ENCODE results near the gene PDP2. TPM values are rescaled to one million over a fixed set of nuclear protein-coding genes. Genes with fewer than 3 reads are reported as not detected.

The PDP2 gene
- total RNA-seq, 1 experiment from 2014 or later = 21.5 TPM

GRCh38 chr16:66843191-66843590 lies 37.1 kb upstream of the PDP2 start:
- DNase-seq (ENCODE audit: unreplicated experiment) = no peak
- no peak for TF ChIP-seq CTCF (IDR thresholded peaks at IDR 0.05; ENCODE audit: unreplicated experiment)
- no TSS peak for BruUV-seq (replicated peaks)
- ChIA-PET POLR2A (interaction anchor here (1.0 kb wide), 1 partner anchor 13 kb away, joined by 3 read pairs; the partner anchor contains the start of gene NAE1), CTCF (interaction anchor here (0.6 to 3.4 kb wide), 8 partner anchors 9 to 499 kb away, joined by 3 to 29 read pairs (median 6); partner anchors contain the start of gene NAE1)
- Mint-ChIP-seq H3K4me3 (ENCODE audit: unreplicated experiment) (no peak overlapping the region), H3K9me3 (ENCODE audit: unreplicated experiment) (peaks cover 9% of the 10 kb centered on the region), H3K36me3 (ENCODE audit: insufficient read depth, unreplicated experiment) (peaks cover 6% of the 10 kb centered on the region), H3K4me1 (ENCODE audit: insufficient read depth, unreplicated experiment) (peaks cover 7% of the 10 kb centered on the region), H3K27ac (ENCODE audit: low read depth, unreplicated experiment) (peak overlapping the region; percentile 7), H3K27me3 (ENCODE audit: insufficient read depth, unreplicated experiment) (peaks cover 19% of the 10 kb centered on the region)
- intact Hi-C loops (cut with micrococcal nuclease) = no loop called here

GRCh38 chr16:66844009-66844341 lies 36.3 kb upstream of the PDP2 start:
- no peak overlapping the region for H3K4me3 Mint-ChIP-seq (ENCODE audit: unreplicated experiment)

GRCh38 chr16:66844342-66845079 lies 35.8 kb upstream of the PDP2 start, which contains the start of gene CA7:
Gene CA7 (plus strand): TSS chr16:66844414. CDS start chr16:66844488, 74 bp downstream.
- peaks cover 11% of the 10 kb centered on the region for H3K27me3 Mint-ChIP-seq (ENCODE audit: insufficient read depth, unreplicated experiment)
- peaks cover 7% of the 10 kb centered on the region for H3K4me1 Mint-ChIP-seq (ENCODE audit: insufficient read depth, unreplicated experiment)
- intact Hi-C loops (cut with micrococcal nuclease) = no loop called here
- no TSS peak for BruUV-seq (replicated peaks)
- TF ChIP-seq CTCF (IDR thresholded peaks at IDR 0.05; ENCODE audit: unreplicated experiment) = no peak
- CTCF ChIA-PET = interaction anchor here (0.6 to 5.5 kb wide), 6 partner anchors 14 to 237 kb away, joined by 3 to 39 read pairs (median 12); partner anchors contain the start of gene NAE1
- no peak for DNase-seq (ENCODE audit: unreplicated experiment)
- no peak within 1 kb of the TSS for H3K27ac Mint-ChIP-seq (ENCODE audit: low read depth, unreplicated experiment)
- POLR2A ChIA-PET = interaction anchor here (0.7 kb wide), 1 partner anchor 21 kb away, joined by 4 read pairs; no protein-coding TSS in a partner anchor
- no peaks in the 10 kb centered on the region for H3K9me3 Mint-ChIP-seq (ENCODE audit: unreplicated experiment)
- H3K36me3 Mint-ChIP-seq (ENCODE audit: insufficient read depth, unreplicated experiment) = peaks cover 6% of the 10 kb centered on the region
- no peak within 1 kb of the TSS for H3K4me3 Mint-ChIP-seq (ENCODE audit: unreplicated experiment)

More at GRCh38 chr16:66844009-66844341, 36.3 kb upstream of the PDP2 start:
- Mint-ChIP-seq H3K27me3 (ENCODE audit: insufficient read depth, unreplicated experiment) (peaks cover 11% of the 10 kb centered on the region), H3K36me3 (ENCODE audit: insufficient read depth, unreplicated experiment) (peaks cover 6% of the 10 kb centered on the region), H3K4me1 (ENCODE audit: insufficient read depth, unreplicated experiment) (peaks cover 7% of the 10 kb centered on the region), H3K27ac (ENCODE audit: low read depth, unreplicated experiment) (no peak overlapping the region), H3K9me3 (ENCODE audit: unreplicated experiment) (peaks cover 1% of the 10 kb centered on the region)
- DNase-seq (ENCODE audit: unreplicated experiment) = no peak
- POLR2A ChIA-PET = interaction anchor here (0.7 to 1.0 kb wide), 2 partner anchors 13 to 21 kb away, joined by 3 to 4 read pairs; partner anchors contain the start of gene NAE1
- intact Hi-C loops (cut with micrococcal nuclease) = no loop called here
- no TSS peak for BruUV-seq (replicated peaks)
- CTCF ChIA-PET = interaction anchor here (0.6 to 3.4 kb wide), 6 partner anchors 13 to 500 kb away, joined by 3 to 29 read pairs (median 6); partner anchors contain the start of gene NAE1
- no peak for TF ChIP-seq CTCF (IDR thresholded peaks at IDR 0.05; ENCODE audit: unreplicated experiment)

- H3K9me3 Mint-ChIP-seq (ENCODE audit: unreplicated experiment) = no peaks in the 10 kb centered on the region
- H3K27ac Mint-ChIP-seq (ENCODE audit: low read depth, unreplicated experiment) = no peak overlapping the region
- DNase-seq (ENCODE audit: unreplicated experiment) = no peak
- no peak for TF ChIP-seq CTCF (IDR thresholded peaks at IDR 0.05; ENCODE audit: unreplicated experiment)
- ChIA-PET POLR2A (no interaction called here), CTCF (interaction anchor here (0.6 to 5.5 kb wide), 4 partner anchors 10 to 236 kb away, joined by 3 to 39 read pairs (median 12); partner anchors contain the start of gene NAE1)
- peaks cover 11% of the 10 kb centered on the region for H3K27me3 Mint-ChIP-seq (ENCODE audit: insufficient read depth, unreplicated experiment)
- no TSS peak for BruUV-seq (replicated peaks)
- H3K36me3 Mint-ChIP-seq (ENCODE audit: insufficient read depth, unreplicated experiment) = peaks cover 6% of the 10 kb centered on the region
- intact Hi-C loops (cut with micrococcal nuclease) = no loop called here
- H3K4me1 Mint-ChIP-seq (ENCODE audit: insufficient read depth, unreplicated experiment) = peaks cover 7% of the 10 kb centered on the region
- no peak overlapping the region for H3K4me3 Mint-ChIP-seq (ENCODE audit: unreplicated experiment)
Observed at GRCh38 chr16:66845080-66845410, 35.3 kb upstream of the PDP2 start.

Measured in MCF 10A (cell line).